HG02623 (cell line): Measurements from ENCODE around the gene KIZ.

Source experiments
- ATAC-seq: cut with Tn5 transposase; IDR thresholded peaks from one replicate; pipeline ENCODE4 v1.9.1; 2021; ENCODE audit warnings: moderate library complexity; ENCODE audit not compliant: unreplicated experiment

Gene KIZ

GRCh38 chr20:21104466-21104761 lies 21.5 kb upstream of the KIZ start:
- no peak for ATAC-seq

DNA sequence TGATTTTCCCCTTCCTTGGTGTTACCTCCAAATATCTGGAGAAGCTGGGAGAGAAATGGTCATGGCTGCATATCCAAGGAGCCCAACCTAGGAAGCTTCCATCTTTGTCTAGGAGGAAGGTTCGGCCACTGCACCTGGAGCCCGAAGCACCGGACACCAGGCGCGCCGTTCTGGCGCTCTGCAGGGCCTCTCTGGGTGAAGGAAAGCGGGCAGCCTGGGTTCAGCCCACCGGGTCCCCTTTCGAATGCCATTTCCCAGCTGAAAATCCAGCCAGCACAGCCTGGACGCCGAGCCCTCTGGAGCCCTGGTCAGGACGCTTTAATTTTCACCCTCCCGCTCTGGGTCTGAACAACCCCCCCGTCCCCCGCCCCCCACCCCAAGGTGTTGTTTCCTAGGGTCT lies 21.0 kb upstream of the KIZ start:
- ATAC-seq: no peak

GRCh38 chr20:21105429-21106170 lies 20.3 kb upstream of the KIZ start:
- ATAC-seq: no peak

DNA sequence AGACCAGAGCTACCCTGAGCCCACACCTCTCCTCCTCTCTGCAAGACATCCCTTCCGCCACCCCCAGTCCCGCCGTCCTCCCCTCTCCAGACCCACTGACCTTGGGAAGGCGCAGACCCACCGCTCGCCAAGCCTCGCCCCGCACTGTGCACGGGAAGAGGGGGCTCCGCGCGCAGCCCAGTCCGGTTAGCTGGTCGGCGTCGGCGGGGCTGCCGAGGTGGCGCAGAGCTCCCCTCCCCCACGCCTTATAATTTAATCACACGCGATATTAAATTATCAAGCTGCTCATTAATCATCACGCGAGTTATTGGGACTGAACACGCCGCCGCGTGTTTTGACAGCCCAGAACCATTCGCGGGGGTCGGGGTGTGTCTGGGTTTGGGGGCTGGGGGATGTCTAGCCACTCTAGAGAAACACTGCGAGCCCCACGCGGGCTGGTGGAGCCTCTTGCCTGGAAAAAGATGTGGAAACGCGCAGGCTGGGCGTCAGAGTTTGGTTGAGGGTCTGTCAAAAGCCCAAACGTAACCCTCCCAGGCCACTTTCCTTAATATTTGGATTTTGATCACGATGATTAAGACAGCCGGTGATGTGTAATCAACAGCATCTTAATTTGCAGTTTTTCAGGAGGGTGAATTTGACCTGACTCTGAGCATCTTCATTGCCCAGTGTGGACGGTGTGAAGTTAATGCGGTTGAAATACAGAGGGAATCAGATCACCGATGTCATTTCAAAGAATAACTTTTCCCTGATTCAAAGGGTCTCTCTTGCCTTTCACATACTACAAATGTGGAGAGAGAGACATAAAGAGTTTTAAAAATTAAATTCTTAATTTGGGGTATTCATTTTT lies 19.5 kb upstream of the KIZ start, which contains the start of gene LINC00237:
Gene LINC00237 (minus strand): TSS at position 188 of the 847 bp plus-strand sequence.
- ATAC-seq: no peak

- ATAC-seq: no peak
Measured at GRCh38 chr20:21109144-21109543, 16.7 kb upstream of the KIZ start.

- ATAC-seq: no peak
Measured at GRCh38 chr20:21110811-21111210, 15.1 kb upstream of the KIZ start.

DNA sequence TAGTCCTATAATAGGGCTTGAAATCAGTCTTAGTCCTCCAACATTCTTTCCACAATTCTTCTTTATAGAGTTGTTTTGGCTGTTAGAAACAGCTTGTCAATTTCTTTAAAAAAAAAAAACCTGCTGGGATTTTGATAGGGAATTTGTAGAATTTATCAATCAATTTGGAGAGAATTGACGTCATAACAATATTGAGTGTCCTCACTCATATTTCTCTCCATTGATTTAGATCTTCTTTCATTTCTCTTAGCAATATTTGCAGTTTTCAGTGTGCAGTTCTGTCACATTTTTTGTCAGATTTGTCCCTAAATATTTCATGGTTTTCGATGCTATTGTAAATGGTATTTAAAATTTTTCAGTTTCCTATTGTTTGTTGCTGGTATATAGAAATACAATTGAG lies 14.5 kb upstream of the KIZ start:
- ATAC-seq: no peak

- no peak for ATAC-seq
Measured at GRCh38 chr20:21113697-21114096, 12.2 kb upstream of the KIZ start.

GRCh38 chr20:21114584-21114983 lies 11.3 kb upstream of the KIZ start:
- ATAC-seq: no peak

GRCh38 chr20:21117521-21117920 lies 8.4 kb upstream of the KIZ start:
- ATAC-seq: no peak

GRCh38 chr20:21118138-21118537 lies 7.7 kb upstream of the KIZ start:
- ATAC-seq: no peak

GRCh38 chr20:21118782-21119181 lies 7.1 kb upstream of the KIZ start:
- no peak for ATAC-seq

- ATAC-seq: no peak
Measured at GRCh38 chr20:21124190-21124589, 1.7 kb upstream of the KIZ start.

- peak; percentile 18 for ATAC-seq
Measured at GRCh38 chr20:21125072-21125848, 622 bp upstream of the KIZ start.

DNA sequence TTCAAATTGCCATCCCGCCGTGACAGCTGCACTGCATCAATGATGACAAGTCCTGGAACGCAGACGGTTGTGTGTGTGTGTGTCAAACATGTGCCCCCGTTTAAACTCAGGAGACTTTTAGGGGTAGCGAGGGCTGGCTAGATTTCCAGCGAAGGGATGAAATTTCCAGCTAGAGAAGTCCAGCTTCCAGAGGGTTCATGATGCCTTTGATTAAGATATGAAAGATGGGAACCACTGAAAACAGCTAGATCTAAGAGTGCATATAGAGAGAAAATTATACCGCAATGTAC lies 644 bp downstream of the KIZ start:
- no peak for ATAC-seq

DNA sequence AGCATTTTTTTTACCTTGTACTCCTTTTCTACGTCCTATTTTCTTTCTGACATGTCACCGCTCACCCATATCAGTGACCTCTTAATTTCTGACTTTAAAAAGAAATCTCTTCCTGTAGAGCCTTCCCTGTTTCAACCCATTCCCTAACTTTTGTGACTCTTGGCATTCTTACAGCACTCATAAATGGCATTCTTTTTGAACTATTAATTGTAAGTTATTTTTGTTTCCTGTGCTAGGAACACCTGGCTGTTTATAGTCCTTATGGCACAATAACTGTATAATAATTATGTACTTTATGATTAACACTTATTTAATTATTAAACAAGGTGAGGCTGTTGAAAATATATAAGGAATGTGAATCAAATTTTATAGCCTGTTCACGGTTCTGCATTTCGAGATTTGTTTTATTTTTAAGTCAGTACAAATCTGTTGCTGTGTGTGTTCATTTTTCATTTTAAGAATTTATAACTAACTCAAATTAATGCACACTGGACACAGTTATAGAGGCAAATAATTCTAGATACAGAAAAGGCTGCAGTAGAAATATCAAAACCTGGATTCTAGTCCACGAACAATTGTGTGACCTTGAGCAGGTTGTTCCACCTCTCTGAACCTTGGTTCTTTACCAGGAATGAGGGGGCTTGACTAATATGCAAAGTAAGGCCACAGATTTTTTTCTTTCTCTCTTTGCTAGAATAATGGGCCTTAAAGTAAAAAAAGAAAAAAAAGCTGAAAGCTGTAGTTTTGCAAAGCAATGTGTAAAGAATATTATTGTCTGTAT lies 1.5 kb downstream of the KIZ start:
- ATAC-seq: no peak

GRCh38 chr20:21129861-21130260 lies 4.0 kb downstream of the KIZ start:
- ATAC-seq: no peak

DNA sequence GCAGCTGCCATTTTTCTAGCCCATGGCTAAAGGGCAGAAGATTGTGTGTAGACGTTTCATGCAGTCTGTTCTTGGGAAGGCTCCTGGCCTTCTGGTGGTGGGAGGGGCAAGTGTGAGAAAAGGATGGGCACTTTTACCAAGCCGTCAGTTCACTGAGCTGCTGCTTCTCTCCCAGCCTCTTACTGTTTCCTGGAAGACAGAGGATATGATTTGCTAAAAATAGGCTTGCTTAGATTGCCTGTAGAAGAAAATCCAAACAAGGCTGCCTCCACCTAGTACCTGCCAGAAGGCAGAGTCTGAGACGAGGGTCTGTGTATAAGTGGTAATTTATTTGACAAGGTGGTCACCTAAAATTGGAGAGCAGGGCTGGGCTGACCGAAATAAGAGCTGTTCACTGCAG lies 7.5 kb downstream of the KIZ start:
- ATAC-seq: no peak

GRCh38 chr20:21133917-21134622 lies 8.2 kb downstream of the KIZ start:
- no peak for ATAC-seq

DNA sequence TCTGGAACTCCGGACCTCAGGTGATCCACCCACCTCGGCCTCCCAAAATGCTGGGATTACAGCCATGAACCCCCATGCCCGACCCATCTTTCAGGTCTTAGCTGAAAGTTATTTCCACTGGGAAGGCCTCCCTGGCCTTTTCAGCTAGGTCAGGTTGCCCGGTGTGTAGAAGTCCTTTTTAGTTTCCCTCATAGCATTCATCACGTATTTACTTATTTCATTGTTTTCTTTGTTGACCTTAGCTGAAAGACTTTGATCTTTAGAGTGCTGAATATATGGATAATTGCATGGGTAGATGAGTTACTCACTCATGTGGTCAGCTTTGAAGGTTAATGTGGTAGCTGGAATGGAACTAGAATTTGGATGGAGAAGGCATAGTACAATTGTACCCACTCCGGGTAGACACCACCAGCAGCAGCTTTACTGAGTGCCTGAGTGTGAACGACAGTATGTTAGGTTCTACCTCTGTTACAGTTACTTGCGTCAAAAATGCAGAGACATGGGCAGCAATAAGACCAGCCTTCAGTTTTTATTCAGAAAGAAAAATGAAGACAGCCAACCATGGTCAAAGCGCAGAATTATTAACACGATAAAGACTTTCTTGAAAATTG lies 9.1 kb downstream of the KIZ start:
- ATAC-seq: no peak
